OCI-LY1 (cell line): ENCODE results near the gene MTHFS.

Experiments used
- CTCF ChIP-seq: fragments of 200-600 bp; sonication (generic), shearing (Covaris generic); IDR thresholded peaks from 2 replicates; pipeline ENCODE4 v1.5.1; 2017; ENCODE audit warnings: mild to moderate bottlenecking, antibody characterized with exemption, low read length, moderate library complexity, mixed read lengths
- EZH2 ChIP-seq: fragments of 200-600 bp; sonication (generic), shearing (Covaris generic); IDR thresholded peaks from 2 replicates; pipeline ENCODE4 v1.8.0; 2017; ENCODE audit warnings: borderline replicate concordance, mixed run types, mild to moderate bottlenecking, antibody characterized with exemption, low read length, moderate library complexity, mixed read lengths

- no peak for TF ChIP-seq CTCF
- TF ChIP-seq EZH2: no peak
Observed at GRCh38 chr15:79831604-79832003, 65.2 kb downstream of the MTHFS start.
